Kidney glomerular epithelial cell (primary cell): ENCODE data around the gene VWA2.

Experiments used
- DNase-seq: peaks from one replicate; lab custom pipeline; 2025; lab: John Stamatoyannopoulos, UW

VWA2 gene

GRCh38 chr10:114300036-114300645 lies 61.1 kb downstream of the VWA2 start:
- DNase-seq, result no peak

GRCh38 chr10:114301177-114301576 lies 62.1 kb downstream of the VWA2 start:
- DNase-seq, result no peak

- DNase-seq, result no peak
These were observed 63.1 kb downstream of the VWA2 start for GRCh38 chr10:114301951-114302710.

- no peak for DNase-seq
These were observed 64.5 kb downstream of the VWA2 start for GRCh38 chr10:114303556-114303955.

- peak; percentile 95 for DNase-seq
These were observed 65.0 kb downstream of the VWA2 start for GRCh38 chr10:114304017-114304570.

GRCh38 chr10:114304571-114305421 lies 65.7 kb downstream of the VWA2 start:
- no peak for DNase-seq

GRCh38 chr10:114305521-114305925 lies 66.5 kb downstream of the VWA2 start:
- DNase-seq, result no peak

GRCh38 chr10:114306116-114306973 lies 67.3 kb downstream of the VWA2 start:
- DNase-seq, result peak; percentile 98

GRCh38 chr10:114307731-114308130 lies 68.7 kb downstream of the VWA2 start:
- no peak for DNase-seq

GRCh38 chr10:114308531-114309363 lies 69.7 kb downstream of the VWA2 start:
- no peak for DNase-seq

- DNase-seq, result no peak
These were observed 70.3 kb downstream of the VWA2 start for GRCh38 chr10:114309364-114309651.

GRCh38 chr10:114310346-114310745 lies 71.3 kb downstream of the VWA2 start:
- no peak for DNase-seq

- DNase-seq, result no peak
These were observed 72.0 kb downstream of the VWA2 start for GRCh38 chr10:114311023-114311422.

- no peak for DNase-seq
These were observed 72.6 kb downstream of the VWA2 start for GRCh38 chr10:114311496-114312209.

- DNase-seq, result no peak
These were observed 74.1 kb downstream of the VWA2 start for GRCh38 chr10:114313139-114313538.

GRCh38 chr10:114313866-114314265 lies 74.8 kb downstream of the VWA2 start:
- no peak for DNase-seq

GRCh38 chr10:114315566-114316420 lies 76.7 kb downstream of the VWA2 start:
- DNase-seq, result no peak

GRCh38 chr10:114316744-114317143 lies 77.7 kb downstream of the VWA2 start:
- no peak for DNase-seq
